GM19043 (cell line): ENCODE data around the gene NDUFB4.
"Not testable (repeated sequence)": the region's sequence is repeated elsewhere in the genome, so short reads cannot be mapped to it uniquely, and the experiment has no call there.

Experiments
- ATAC-seq: cut with Tn5 transposase; IDR thresholded peaks from one replicate; pipeline ENCODE4 v1.9.1; 2021; ENCODE audit warnings: low read depth; ENCODE audit not compliant: unreplicated experiment

NDUFB4 gene

DNA sequence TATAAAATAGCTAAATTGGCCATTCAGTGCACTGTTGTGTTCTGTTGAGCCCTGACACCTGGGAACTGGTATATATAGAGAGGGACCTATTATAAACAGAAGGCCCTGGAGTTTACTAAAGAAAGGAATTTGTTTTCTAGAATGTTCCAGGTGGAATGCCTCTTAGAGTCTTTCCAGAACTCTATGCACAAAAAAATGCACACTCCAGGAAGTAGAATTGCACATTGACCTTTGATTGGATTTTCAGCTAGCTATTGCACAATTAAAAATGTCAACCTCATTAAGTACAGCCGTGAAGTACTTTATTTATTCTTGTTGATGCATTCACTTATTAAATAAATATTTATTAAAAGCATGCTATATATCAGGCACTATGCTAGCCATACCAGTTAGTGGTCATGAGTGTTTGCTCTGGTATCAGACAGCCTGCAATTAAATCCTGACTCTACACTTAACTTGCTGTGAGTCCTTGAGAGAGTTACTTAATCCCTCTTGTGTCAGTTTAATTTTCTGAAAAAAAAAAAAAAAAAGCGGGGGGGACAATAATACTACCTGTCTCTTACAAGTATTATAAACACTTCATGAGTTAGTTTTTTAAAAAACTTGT is 40.8 kb downstream of the NDUFB4 start:
- ATAC-seq, result no peak

DNA sequence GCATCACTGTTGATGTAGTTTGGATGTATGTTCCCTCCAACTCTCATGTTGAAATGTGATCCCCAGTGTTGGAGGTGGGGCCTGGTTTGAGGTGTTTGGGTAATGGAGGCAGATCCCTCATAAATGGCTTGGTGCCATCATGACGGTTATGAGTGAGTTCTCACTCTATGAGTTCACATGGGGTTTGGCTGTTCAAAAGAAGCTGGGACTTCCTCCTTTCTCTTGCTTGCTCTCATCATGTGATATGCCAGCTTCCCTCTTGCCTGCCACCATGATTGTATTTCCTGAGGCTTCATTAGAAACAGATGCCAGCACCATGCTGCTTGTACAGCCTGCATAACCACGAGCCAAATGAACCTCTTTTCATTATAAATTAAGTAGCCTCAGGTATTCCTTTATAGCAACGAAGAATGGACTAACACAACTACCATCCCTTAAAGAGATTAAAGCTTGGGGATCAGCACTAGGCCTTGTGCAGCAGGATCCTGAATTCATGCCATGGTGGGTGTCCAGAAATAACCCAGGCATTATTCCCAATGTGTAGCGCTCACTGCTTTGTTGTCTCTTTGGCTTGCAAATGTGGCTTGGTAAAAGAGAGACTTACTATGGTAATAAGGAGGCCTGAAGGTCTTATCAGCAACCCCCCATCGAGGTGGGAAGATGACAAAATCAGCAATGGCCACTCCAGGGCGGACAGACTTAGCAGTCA is 41.9 kb downstream of the NDUFB4 start:
- no peak for ATAC-seq

DNA sequence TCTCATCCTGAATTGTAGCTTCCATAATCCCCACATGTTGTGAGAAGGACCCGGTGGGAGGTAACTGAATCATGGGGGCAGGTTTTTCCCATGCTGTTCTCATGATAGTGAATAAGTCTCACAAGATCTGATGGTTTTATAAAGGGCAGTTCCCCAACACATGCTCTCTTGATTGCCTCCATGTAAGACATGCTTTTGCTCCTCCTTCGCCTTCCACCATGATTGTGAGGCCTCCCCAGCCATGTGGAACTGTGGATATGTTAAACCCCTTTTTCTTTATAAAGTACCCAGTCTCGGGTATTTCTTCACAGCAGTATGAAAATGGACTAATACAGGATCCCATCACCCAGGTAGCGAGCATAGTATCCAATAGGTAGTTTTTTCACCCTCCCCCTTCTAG is 42.7 kb downstream of the NDUFB4 start:
- not testable (repeated sequence) for ATAC-seq

DNA sequence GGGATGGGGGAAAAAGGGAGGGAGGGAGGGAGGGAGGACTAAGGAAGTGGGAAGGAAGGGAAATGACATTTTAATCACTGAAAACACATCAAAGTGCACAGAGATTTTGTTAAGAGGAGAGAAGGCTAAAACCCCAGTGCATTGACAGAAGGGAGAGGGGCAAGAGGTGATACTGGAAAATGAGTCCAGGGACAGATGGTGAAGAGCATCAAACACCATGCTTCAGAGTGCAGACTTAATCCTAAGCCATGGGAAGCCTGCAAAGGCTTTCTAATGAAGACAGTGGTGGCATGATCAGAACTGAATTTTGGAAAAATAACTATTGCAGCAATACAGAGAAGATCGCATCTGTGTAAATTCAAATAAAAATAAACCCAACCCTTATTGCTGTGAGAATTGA is 44.1 kb downstream of the NDUFB4 start:
- ATAC-seq, result no peak

DNA sequence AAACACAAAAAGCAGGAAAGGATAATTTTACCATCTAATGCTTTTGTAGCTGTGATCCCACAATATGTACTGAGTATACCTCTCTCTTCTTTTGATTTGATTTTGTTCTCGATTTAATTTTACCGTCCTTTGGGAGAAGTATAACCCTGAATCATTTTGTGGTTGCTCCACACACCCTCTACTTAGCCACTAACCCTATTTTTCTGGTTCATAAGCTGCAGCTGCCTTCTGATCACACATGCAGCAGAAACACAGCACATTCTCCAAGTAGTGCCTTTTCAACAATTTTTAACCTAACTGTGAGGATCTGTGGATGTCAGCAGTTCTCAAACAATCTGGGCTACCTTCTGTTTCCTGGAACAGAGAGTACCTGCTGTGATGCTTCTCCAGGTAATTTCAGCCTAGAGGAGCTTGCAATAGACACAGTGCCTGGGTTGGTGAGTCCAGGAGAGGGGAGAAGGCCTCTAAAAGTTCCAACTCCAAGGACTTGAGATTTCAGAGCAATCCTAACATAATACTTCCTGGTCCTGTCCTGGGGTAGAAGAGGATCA is 45.6 kb downstream of the NDUFB4 start:
- no peak for ATAC-seq

DNA sequence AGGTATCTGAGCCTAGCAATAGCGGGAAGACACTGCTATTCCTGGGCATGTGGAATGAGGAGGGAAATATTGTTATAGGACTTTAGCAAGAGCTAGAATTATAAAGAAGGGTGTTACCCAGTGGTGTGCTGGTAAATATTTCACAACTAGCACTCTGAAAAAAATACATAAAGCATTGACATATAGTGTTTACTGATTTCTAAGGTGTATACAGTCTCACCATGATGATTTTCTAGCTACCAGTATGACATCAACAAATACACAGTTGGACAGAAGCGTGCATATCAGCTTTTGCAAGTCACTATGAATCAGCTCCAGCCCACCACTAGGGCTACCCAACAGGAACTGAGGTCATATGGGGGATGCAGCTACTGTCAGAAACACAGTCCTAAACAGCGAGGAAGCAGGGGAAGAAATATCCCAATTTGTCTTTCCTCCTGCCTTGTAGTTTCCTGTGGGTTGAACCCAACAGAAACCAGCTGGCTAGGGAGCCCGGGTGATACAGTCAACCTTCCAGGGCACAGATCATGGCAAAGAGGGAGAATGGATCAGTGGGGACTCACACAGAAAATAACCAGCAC is 46.3 kb downstream of the NDUFB4 start:
- ATAC-seq, result no peak

DNA sequence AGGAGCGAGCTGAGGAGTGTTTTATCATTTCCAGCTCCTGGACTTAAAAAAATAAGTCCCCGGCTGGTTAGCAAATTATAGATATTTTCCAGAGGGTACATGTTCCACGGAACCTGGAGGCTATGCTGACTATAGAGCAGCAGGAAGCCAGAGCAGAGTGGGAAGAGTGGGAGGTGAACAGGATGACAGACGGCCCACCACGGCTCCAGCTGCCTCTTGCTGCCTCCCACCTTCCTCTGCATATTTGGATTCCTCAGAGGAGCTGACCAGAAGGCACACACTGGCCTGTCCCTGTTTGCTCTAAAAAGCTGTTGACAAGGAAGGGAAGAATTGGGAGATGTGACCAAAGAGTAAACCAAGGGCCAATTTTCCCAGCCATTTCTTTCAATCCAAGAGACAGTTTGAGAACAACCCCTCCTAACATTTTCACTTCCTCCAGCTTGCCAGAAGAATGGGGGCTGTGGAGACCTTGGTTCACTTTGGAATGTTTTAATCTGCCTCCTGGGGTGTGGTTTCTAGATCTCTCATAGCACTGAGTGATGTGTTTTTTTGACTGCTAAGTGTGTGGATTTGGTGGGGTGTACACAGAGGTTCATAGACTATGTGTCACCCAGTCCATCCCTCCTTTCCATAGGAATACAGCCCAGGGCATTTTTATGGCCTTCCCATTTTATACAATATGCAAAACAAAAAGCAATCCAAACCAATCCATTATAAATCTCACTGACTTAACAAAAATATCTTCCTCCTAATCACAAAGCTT is 49.1 kb downstream of the NDUFB4 start:
- ATAC-seq, result no peak

DNA sequence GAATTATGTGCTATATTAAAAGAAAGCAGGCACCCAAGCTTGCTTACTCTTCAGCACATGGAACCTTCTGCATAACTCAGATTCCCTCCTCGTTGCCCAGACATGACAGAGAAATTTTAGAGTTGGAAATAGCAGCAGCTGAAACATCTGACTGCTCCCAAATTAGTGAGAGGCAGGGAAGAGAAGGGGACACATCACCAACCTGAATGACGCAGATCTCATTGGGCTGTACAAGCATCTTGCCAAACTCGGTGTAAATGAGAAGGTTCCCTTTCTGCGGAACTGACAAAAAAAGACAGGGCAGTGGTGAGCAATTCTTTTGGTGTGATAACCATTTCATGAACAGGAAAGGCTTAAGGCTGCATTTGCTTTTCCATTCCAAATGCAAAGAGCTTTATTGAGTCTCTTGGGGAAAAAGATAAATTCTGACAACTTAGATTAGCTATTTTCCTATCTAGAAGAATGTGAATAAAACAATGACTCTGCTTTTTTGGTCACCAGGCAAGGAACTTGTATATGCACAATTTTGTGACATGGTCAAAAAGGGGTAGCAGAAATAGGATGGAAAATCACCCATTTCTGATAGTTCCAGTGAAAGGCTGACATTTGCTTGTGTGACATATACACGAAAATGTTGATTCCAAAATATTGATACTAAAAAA is 50.8 kb downstream of the NDUFB4 start:
- ATAC-seq, result no peak

DNA sequence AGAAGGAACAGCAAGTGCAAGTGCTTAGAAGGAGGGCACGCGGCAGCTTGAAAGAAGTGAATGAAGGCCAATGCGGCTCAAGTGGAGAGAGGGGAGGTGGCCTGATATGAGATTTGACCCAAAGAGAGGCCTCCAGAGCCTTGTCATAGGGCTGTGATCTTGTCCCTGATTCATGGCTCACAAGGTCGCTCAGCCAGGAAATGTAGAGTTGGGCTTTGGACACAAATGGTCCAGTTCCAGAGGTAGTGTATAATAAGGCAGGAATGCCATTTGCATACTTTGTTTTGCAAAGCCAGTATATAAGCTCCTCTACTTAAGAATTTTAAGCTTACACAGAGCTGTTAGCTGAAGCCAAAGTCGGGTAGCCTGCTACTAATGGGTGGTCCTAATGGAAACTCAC is 52.2 kb downstream of the NDUFB4 start:
- ATAC-seq, result no peak

DNA sequence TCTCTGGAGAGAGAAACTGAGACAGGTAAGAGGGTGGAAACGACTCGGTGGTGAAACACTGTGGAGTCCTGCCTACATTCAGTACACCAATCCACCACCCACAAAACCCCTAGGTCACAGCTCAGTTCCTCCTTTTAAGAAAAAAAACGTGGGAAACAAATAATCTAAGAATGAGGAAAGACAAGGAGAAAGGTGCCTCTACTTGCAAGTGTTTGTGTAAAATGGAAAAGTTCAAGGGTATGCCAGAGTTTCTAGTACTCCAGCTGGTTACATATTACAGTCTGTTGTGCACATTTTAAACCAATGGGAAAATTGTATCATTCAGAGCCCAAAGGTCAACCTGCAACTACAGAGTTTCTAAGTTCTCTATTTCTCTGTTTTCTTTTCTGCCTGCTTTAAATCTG is 53.7 kb downstream of the NDUFB4 start:
- ATAC-seq, result no peak

DNA sequence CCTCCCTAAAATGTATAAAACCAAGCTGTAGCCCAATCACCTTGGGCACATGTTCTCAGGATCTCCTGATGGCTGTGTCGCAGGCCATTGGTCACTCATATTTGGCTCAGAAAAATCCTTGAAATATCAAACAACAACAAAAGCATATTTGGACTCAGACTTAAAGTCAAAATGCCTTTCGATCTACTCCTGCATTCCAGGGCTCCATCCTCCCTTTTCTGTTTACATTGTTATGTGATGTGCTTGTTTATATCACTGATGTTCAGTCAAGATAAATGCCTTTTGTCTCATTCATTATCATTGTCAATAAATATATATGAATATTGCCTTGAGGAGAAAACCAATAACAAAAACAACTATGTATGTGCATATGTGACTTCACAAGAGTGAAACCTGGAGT is 54.2 kb downstream of the NDUFB4 start:
- ATAC-seq, result no peak
